CD4-positive, alpha-beta T cell treated with Interleukin-15 for 4 hours (primary cell): ENCODE results near the gene SFSWAP.
"Not testable (repeated sequence)": the region's sequence is repeated elsewhere in the genome, so short reads cannot be mapped to it uniquely, and the experiment has no call there.

Source experiments
- DNase-seq: peaks from one replicate; pipeline ENCODE4 v3.0.0-alpha.2; 2020; ENCODE audit warnings: low spot score

SFSWAP gene

GRCh38 chr12:131761638-131762037 lies 50.7 kb downstream of the SFSWAP start:
- DNase-seq = no peak

DNA sequence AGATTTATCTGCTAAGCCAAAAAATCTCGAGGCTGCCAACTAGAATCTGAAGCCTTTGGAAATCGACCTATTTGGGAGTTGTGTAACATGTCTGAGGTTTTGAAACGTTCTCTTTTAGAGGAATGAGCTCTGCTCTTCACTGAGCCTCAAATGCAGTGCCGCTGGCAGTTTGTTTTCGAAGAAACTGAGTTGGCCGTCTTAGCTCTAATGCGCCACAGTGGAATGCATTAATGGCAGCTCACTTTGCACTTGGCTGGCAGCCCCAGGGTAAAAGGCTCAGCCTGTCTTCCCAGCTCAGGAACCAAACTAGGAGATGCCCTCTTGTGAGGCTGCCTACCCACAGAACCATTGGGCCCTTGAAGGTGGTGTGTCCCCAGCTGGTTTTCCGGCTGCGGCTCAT lies 53.8 kb downstream of the SFSWAP start:
- DNase-seq = no peak

DNA sequence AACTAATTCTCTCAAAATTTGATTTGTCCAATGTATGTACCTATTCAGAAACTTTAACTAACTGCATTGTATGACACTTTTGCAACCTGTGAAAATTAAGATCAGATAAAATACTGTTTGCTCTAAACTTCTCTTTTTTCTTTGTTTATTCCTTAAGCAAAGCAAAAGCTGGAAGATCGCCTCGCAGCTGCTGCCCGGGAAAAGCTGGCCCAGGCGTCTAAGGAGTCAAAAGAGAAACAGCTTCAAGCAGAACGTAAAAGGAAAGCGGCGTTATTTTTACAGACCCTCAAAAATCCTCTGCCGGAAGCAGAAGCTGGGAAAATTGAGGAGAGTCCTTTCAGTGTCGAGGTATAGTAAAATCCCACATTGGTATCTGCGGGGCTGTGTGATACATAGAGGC lies 55.1 kb downstream of the SFSWAP start:
- no peak for DNase-seq

DNA sequence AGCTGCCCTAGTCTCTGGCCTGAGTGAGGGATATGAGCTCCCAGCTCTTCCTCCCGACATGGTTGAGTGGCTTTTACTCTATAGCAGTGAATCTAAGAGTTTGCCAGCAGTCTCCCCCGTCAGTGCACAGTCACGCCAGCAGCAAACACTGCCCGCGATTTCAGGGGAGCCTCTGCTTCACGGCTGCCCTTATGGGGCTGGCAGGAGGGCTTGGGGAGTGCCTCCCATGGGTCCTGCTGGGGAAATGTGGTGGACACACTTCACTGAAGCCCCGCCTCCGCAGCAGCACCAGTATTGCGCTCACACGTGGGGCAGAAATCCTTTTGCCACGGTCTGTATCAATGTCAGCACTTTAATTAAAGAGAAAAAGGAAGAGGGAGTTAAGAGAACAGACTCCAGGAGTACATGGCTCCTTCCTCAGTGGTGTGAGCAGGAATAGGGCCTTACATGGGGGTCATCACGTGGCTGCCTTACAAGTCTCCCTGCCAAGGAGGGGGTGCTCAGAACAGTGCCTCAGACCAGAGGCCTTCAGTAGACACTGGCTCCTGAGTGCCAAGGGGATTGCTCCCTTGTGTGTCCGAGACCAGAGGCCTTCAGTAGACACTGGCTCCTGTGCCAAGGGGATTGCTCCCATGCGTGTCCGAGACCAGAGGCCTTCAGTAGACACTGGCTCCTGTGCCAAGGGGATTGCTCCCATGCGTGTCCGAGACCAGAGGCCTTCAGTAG lies 55.7 kb downstream of the SFSWAP start:
- no peak for DNase-seq

DNA sequence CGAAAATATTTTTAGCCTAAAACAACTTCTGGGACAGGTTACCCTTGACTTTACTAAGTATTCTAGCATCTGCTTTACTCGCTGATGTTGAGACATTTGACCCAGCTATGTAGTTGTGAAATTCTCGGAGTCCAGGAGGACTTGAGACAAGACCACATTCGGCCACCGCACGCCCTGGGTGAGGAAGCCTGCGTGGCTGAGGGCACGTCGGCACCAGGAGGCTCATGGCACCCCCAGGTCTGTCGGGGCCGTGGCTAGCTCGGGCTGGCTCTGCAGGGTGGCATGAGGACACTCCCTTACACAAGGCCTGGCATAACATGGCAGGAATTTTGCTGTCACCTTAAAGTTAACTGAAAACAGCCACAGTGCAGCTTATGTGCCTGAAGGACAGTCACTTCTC lies 59.2 kb downstream of the SFSWAP start:
- DNase-seq = no peak

GRCh38 chr12:131771965-131772364 lies 61.1 kb downstream of the SFSWAP start:
- DNase-seq = no peak

DNA sequence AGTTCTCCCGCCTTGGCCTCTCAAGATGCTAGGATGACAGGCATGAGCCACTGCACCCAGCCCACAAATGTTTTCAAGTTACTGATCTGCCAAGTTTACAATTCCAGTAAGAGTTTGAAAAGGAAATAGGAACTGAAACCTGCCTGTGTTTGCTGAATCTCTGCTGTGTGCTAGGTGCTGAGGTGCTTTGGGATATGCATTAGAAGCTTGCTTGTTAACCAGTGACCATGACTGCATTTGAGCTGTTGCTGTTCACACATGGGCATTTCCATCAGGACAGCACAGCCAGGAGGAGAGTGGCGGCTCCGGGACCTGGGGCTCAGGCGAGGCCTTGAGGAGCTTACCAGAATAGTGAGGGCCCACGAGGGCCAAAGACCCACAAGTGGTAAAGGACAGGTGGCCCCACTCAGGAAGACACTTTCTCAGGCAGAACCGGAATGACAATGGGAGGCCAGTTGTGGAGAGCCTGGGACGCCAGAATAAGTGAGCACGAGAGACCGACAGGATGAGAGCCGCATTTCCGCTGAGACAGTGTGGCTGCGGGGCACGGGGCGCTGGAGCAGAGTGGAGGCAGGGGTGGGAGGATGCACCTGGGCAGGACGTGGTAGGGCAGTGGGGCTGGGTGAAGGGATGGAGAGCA lies 62.8 kb downstream of the SFSWAP start:
- DNase-seq = no peak

DNA sequence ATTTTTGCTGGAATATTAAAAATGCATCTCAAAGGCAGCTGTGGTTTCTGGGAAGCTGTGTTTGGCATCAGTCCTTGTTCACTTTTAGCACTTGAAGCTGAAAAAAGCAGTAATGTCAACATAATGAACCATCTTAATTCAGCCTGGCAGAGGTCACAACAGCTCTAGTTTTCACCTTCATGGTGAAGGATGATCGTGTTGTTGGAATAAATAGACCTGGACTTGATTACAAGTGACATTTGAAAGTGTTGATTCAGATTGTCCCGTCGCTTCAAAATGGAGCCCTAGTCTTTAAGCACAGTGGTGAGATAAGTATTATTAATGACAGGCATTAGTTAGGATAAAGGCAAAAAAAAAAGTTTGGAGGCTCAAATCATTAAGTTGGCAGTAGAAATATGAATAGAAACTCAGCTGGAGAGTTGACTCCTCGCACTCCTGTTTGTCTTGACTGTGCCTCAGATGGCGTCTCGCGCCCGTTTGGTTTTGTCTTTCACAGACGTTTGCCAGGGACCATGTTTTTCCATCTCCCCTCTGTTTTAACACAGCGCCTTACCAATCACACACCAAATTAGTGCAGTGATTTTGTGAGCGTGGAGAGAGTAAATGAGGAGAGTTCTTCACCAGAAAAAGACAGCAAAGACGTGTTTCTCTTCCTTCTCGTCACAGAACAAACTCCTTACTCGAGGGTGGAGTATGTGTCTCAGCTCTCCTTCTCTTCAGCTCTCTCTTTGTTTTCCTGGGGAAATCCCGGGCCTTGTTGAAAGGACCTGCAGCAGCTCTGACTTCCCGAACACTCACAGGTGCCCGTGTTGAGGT lies 63.9 kb downstream of the SFSWAP start:
- no peak for DNase-seq

GRCh38 chr12:131775392-131776236 lies 64.7 kb downstream of the SFSWAP start:
- no peak for DNase-seq

DNA sequence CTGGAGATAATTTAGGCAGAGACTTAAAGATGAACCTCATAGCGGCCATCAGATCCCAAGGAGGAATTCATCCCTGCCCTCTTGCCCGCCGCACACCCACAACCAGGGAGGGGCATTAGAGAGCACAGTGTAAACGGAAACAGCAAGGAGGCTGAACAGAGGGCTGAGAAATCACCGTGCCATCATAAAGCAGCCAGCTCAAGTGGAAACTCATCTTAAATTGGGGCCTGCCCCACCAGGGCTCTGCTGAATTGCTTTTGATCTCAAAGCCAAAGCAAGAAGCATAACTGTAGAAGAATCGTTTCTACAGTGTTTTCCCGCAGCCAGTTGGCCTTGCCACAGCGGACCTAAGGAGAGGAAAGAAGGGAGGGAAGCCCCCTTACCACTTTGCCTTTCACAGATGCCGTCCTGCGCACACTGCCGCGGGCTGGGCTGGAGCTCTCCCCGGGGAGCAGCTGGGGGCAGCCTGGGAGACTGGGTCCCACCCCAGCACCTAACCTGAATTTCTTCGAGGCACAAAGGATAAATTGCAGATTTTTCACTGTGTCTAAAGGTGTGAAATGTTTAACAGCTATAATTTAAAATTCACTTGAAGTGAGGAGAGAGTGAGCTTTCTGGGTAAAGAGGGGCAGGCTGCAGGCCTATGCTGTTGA lies 65.5 kb downstream of the SFSWAP start:
- DNase-seq = no peak

DNA sequence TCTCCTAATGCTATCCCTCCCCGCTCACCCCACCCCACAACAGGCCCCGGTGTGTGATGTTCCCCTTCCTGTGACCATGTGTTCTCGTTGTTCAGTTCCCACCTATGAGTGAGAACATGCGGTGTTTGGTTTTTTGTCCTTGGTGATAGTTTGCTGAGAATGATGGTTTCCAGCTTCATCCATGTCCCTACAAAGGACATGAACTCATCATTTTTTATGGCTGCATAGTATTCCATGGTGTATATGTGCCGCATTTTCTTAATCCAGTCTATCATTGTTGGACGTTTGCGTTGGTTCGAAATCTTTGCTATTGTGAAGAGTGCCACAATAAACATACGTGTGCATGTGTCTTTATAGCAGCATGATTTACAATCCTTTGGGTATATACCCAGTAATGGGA lies 66.4 kb downstream of the SFSWAP start:
- DNase-seq = not testable (repeated sequence)

DNA sequence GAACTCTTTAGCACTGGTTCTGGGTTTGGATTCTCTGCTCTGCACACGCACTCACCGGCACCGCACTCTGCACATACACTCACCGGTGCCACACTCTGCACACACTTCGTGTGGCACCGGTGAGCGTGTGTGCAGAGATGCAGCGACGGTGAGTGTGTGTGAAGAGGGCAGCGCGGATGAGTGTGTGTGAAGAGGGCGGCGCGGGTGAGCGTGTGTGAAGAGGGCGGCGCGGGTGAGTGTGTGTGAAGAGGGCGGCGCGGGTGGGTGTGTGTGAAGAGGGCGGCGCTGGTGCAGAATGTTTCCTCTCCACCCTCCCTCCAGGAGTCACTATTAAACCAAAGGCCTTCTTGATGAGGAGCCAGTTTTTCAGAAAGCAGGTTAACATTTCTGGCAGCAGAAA lies 68.1 kb downstream of the SFSWAP start:
- no peak for DNase-seq

GRCh38 chr12:131782061-131782460 lies 71.2 kb downstream of the SFSWAP start:
- no peak for DNase-seq

DNA sequence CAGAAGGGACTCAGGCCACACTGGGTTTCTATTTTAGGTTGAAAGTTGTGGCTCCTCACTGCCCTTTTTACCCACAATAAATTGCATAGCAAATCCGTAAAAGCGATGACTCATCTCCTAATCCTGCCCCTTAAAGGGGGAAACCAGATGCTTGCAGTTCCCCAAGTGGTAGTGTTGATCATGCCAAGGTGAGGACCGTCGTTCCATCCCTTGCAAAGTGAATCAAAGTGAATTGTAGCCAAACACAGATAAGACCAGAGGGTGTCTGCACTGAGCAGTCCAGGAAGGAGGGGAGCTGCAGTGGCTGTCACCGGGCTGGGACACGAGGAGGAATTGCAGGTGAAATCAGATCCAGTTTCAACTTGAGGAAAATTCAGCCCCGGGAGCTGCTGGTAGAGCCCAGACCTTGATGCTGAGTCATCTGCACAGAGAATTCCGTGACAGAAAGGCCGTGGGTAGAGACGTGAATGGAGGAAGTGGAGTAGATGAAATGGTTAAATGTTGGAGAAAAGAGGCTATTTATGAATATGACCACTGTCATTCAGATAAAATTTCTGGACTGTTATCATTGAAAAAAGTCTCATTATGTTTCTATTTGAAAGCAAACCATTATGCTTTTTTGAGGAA lies 73.1 kb downstream of the SFSWAP start:
- no peak for DNase-seq

DNA sequence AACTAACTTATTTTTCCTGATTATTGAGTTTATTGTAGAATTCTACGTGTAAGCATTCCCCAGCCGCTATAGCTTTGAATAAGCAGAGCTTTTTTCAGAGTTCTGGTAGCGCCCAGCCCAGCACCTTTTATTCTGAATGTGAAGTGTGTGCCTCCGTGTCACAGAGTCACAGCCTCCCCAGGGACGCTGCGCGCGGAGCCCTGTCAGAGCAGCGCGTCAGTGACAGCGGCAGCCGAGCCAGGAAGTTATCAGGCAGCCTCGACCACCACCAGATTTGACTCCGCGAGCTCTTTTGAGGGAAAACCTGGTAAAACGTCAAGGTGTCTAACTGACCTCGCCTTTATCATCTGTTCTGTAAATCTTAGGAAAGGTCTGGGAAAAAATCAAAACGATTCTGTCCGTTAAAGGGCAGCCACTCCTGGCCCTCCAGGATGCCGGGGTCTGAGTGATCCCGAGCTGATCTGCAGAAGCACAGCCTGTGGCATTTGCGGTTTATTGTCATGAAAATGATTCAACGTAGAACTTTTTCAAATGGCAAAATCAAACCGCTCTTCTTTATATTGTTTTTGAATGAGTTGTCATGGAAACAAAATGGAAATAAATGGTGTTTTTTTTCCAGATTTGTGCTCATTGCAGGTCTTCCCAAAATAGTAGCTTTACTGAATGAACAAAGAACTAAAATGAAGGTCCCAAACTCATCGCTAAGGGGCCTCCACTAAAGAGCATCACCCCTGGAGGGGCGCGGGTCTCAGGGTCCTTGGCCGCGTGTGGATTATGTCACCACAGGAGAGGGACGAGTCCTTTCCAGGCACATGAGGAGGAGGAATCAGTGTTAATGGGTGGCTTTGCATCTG lies 74.2 kb downstream of the SFSWAP start:
- DNase-seq = no peak

DNA sequence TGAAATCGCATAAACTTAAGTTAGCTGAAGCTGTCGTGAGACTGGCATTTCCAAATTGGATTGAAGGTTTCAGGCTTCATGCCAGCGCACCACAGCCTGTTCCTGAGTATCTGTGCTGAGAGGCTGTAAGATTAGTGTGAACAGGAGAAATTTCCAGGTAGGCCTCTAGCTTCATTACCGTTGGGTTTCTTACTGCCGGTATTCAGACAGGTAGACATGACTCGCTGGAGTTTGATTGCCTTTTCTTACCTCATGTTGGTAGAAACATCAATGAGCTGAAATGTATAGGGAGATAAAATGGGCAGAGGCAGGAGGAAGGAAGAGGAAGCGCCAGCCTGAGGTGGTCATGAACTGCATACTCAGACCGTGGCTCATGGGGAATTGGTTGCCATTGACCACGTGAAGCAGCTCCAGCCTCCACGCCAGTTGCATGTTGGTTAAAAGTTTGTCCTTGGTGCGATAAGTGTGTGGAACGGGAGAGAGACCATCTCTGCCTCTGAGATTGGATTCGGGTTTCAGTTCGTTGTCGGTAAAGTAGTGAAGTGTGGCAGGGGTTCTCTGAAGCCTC lies 75.0 kb downstream of the SFSWAP start:
- no peak for DNase-seq

- DNase-seq = no peak
Observed at GRCh38 chr12:131786331-131786730, 75.4 kb downstream of the SFSWAP start.

GRCh38 chr12:131787143-131787660 lies 76.3 kb downstream of the SFSWAP start:
- DNase-seq = no peak

DNA sequence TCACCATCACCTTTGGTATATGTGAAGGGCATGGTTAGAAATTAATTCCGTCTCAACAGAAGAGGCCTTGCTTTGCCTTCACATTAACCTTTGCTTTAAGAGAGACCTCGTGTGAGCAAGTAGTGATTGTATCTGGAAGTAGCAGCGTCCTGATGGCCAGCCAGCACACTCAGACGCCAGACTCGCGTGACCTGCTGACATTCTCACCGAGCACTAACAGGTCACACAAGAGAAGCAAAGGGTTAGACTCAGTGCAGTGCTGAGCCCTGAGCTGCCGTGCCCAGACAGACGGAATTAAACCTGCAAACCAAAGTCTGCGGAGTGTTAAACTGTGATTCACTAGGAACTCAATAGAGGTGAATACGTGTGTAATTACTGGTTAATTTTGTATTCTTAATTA lies 77.2 kb downstream of the SFSWAP start:
- no peak for DNase-seq

GRCh38 chr12:131789638-131790037 lies 78.7 kb downstream of the SFSWAP start:
- no peak for DNase-seq
